K562 (cell line): ENCODE measurements around the gene MON1A. TPM values are rescaled to one million over a fixed set of nuclear protein-coding genes. Genes with fewer than 3 reads are reported as not detected.

ENCODE experiments used
- EP400 ChIP-seq: fragments of 450-650 bp; IDR thresholded peaks from 2 replicates; pipeline ENCODE4 v1.6.1; 2017; ENCODE audit warnings: antibody characterized with exemption, mild to moderate bottlenecking, moderate library complexity
- ETS1 ChIP-seq: conservative IDR thresholded peaks from 2 replicates; pipeline ENCODE4 v1.6.1; 2011; ENCODE audit warnings: low read depth, mild to moderate bottlenecking, low read length; ENCODE audit not compliant: control insufficient read depth
- JUN ChIP-seq, 2 experiments: sonication (generic) in 1 of 2; formaldehyde crosslinking in 1 of 2; IDR thresholded peaks; 2 replicates each; pipeline versions ENCODE4 v1.6.1 to v1.8.0; 2012 to 2022; ENCODE audit warnings: borderline replicate concordance in 2 of 2, mild to moderate bottlenecking in 2 of 2, improper control_type of control experiment in 1 of 2, low read depth in 1 of 2, low read length in 1 of 2, missing genetic modification reagents in 1 of 2
- ZNF431 ChIP-seq: sonication (generic); formaldehyde crosslinking; IDR thresholded peaks from 2 replicates; pipeline ENCODE4 v1.8.0; 2022; ENCODE audit warnings: mild to moderate bottlenecking, missing genetic modification reagents
- polyA plus RNA-seq, 8 experiments: library from polyadenylated mRNA; depleted of rRNA in 4 of 8; stranded (reverse) in 5 of 8; unstranded in 3 of 8; fragments of >200 nt; fragmentation: Nextera tagmentation in 2 of 8; fragmentation: Illumina TruSeq in 1 of 8; extraction: Ambion mirVana in 2 of 8; extraction: Trizol in 1 of 8; gene quantifications; 2 replicates each; pipeline versions ENCODE4 v1.2.1 to v1.2.3, GENCODE V29; 2011 to 2014; ENCODE audit warnings: inconsistent platforms in 1 of 8, missing spikeins in 1 of 8
- total RNA-seq, 7 experiments: library from RNA; depleted of rRNA in 6 of 7; stranded (reverse); fragments of >200 nt in 6 of 7; fragmentation: Illumina TruSeq in 2 of 7; extraction: Trizol in 2 of 7; gene quantifications; 2 replicates each; pipeline versions ENCODE4 v1.2.1 to v1.2.3, GENCODE V29; 2011 to 2021; ENCODE audit warnings: low replicate concordance in 1 of 7
- TF ChIP-seq, protein P1 (sequence below): fragments of 250-450 bp; sonication (Bioruptor Pico); IDR thresholded peaks from 2 replicates; pipeline ENCODE4 v1.8.0; 2022; ENCODE audit warnings: moderate library complexity, mild to moderate bottlenecking, inconsistent platforms
- TF ChIP-seq, protein P2 (sequence below), 2 experiments: fragments of 450-650 bp in 1 of 2; sonication (generic) in 1 of 2; formaldehyde crosslinking in 1 of 2; IDR thresholded peaks; 2 replicates each; pipeline versions ENCODE4 v1.7.1 to v1.9.0; 2016 to 2022; ENCODE audit warnings: inconsistent platforms in 1 of 2, mild to moderate bottlenecking in 1 of 2, missing genetic modification reagents in 1 of 2
- TF ChIP-seq, protein P3 (sequence below): fragments of 250-450 bp; sonication (Bioruptor Pico); IDR thresholded peaks from 2 replicates; pipeline ENCODE4 v1.9.0; 2021; ENCODE audit warnings: mild to moderate bottlenecking, inconsistent platforms

Gene MON1A
- total and polyA plus RNA-seq, 9 of the 15 experiments (the other 6 are each of a cell fraction or from before 2014, with no cell fraction given), result 1.1 to 13.8 (median 6.8) TPM

GRCh38 chr3:49939858-49940666 is 10.5 kb upstream of the MON1A start, which contains the start of gene RBM6 (continued):
- TF ChIP-seq, protein P1, sequence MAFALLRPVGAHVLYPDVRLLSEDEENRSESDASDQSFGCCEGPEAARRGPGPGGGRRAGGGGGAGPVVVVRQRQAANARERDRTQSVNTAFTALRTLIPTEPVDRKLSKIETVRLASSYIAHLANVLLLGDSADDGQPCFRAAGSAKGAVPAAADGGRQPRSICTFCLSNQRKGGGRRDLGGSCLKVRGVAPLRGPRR (CRISPR knock-in tag), result no peak
- TF ChIP-seq ZNF431 (0 out of 2 replicates have a peak, but pooled peaks have one; percentile 53), EP400 (peak; percentile 93), ETS1 (peak; percentile 89), JUN (IDR thresholded peaks at IDR 0.05; ENCODE audit: borderline replicate concordance, low read depth, low read length) (peak; percentile 52; the same call in 1 of the 2 replicates), JUN (CRISPR knock-in tag; IDR thresholded peaks at IDR 0.05; ENCODE audit: borderline replicate concordance) (no peak)
- TF ChIP-seq, protein P2, sequence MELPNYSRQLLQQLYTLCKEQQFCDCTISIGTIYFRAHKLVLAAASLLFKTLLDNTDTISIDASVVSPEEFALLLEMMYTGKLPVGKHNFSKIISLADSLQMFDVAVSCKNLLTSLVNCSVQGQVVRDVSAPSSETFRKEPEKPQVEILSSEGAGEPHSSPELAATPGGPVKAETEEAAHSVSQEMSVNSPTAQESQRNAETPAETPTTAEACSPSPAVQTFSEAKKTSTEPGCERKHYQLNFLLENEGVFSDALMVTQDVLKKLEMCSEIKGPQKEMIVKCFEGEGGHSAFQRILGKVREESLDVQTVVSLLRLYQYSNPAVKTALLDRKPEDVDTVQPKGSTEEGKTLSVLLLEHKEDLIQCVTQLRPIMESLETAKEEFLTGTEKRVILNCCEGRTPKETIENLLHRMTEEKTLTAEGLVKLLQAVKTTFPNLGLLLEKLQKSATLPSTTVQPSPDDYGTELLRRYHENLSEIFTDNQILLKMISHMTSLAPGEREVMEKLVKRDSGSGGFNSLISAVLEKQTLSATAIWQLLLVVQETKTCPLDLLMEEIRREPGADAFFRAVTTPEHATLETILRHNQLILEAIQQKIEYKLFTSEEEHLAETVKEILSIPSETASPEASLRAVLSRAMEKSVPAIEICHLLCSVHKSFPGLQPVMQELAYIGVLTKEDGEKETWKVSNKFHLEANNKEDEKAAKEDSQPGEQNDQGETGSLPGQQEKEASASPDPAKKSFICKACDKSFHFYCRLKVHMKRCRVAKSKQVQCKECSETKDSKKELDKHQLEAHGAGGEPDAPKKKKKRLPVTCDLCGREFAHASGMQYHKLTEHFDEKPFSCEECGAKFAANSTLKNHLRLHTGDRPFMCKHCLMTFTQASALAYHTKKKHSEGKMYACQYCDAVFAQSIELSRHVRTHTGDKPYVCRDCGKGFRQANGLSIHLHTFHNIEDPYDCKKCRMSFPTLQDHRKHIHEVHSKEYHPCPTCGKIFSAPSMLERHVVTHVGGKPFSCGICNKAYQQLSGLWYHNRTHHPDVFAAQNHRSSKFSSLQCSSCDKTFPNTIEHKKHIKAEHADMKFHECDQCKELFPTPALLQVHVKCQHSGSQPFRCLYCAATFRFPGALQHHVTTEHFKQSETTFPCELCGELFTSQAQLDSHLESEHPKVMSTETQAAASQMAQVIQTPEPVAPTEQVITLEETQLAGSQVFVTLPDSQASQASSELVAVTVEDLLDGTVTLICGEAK (IDR thresholded peaks at IDR 0.05), result peak; percentile 91
- TF ChIP-seq, protein P2 (CRISPR knock-in tag; IDR thresholded peaks at IDR 0.05), result no peak
- TF ChIP-seq, protein P3, sequence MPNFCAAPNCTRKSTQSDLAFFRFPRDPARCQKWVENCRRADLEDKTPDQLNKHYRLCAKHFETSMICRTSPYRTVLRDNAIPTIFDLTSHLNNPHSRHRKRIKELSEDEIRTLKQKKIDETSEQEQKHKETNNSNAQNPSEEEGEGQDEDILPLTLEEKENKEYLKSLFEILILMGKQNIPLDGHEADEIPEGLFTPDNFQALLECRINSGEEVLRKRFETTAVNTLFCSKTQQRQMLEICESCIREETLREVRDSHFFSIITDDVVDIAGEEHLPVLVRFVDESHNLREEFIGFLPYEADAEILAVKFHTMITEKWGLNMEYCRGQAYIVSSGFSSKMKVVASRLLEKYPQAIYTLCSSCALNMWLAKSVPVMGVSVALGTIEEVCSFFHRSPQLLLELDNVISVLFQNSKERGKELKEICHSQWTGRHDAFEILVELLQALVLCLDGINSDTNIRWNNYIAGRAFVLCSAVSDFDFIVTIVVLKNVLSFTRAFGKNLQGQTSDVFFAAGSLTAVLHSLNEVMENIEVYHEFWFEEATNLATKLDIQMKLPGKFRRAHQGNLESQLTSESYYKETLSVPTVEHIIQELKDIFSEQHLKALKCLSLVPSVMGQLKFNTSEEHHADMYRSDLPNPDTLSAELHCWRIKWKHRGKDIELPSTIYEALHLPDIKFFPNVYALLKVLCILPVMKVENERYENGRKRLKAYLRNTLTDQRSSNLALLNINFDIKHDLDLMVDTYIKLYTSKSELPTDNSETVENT (CRISPR knock-in tag), result peak; percentile 55; the same call in 1 of the 2 replicates
